ENCODE measurements around the gene AGTRAP. TPM values are rescaled to one million over a fixed set of nuclear protein-coding genes. Genes with fewer than 3 reads are reported as not detected.

Gene AGTRAP
- total RNA-seq, 1 donor from 2014 or later = 25.1 TPM

- H3K27me3 Mint-ChIP-seq (ENCODE audit: unreplicated experiment) = peaks cover 16% of the 10 kb centered on the region
- H3K4me1 Mint-ChIP-seq (ENCODE audit: unreplicated experiment) = peaks cover 12% of the 10 kb centered on the region
- TF ChIP-seq CTCF (IDR thresholded peaks at IDR 0.05; ENCODE audit: unreplicated experiment) = no peak
- peaks cover 5% of the 10 kb centered on the region for H3K36me3 Mint-ChIP-seq (ENCODE audit: low read depth, unreplicated experiment)
- peak overlapping the region; percentile 69 for H3K4me3 Mint-ChIP-seq (ENCODE audit: unreplicated experiment)
- no peaks in the 10 kb centered on the region for H3K9me3 Mint-ChIP-seq (ENCODE audit: unreplicated experiment)
- DNase-seq (ENCODE audit: low spot score) = no peak
- no peak overlapping the region for H3K27ac Mint-ChIP-seq (ENCODE audit: unreplicated experiment)
Measured at GRCh38 chr1:11691928-11692711, 43.8 kb upstream of the AGTRAP start.

GRCh38 chr1:11693024-11693590 is 42.8 kb upstream of the AGTRAP start:
- H3K36me3 Mint-ChIP-seq (ENCODE audit: low read depth, unreplicated experiment) = peaks cover 5% of the 10 kb centered on the region

GRCh38 chr1:11693917-11694316 is 42.0 kb upstream of the AGTRAP start:
- peaks cover 12% of the 10 kb centered on the region for H3K4me1 Mint-ChIP-seq (ENCODE audit: unreplicated experiment)
- peaks cover 5% of the 10 kb centered on the region for H3K36me3 Mint-ChIP-seq (ENCODE audit: low read depth, unreplicated experiment)
- no peak for TF ChIP-seq CTCF (IDR thresholded peaks at IDR 0.05; ENCODE audit: unreplicated experiment)
- peaks cover 16% of the 10 kb centered on the region for H3K27me3 Mint-ChIP-seq (ENCODE audit: unreplicated experiment)
- no peak for DNase-seq (ENCODE audit: low spot score)
- no peak overlapping the region for H3K27ac Mint-ChIP-seq (ENCODE audit: unreplicated experiment)
- no peak overlapping the region for H3K4me3 Mint-ChIP-seq (ENCODE audit: unreplicated experiment)
- no peaks in the 10 kb centered on the region for H3K9me3 Mint-ChIP-seq (ENCODE audit: unreplicated experiment)

More at GRCh38 chr1:11693024-11693590, 42.8 kb upstream of the AGTRAP start:
- H3K4me1 Mint-ChIP-seq (ENCODE audit: unreplicated experiment) = peaks cover 12% of the 10 kb centered on the region
- H3K9me3 Mint-ChIP-seq (ENCODE audit: unreplicated experiment) = no peaks in the 10 kb centered on the region
- H3K4me3 Mint-ChIP-seq (ENCODE audit: unreplicated experiment) = no peak overlapping the region
- no peak for DNase-seq (ENCODE audit: low spot score)
- TF ChIP-seq CTCF (IDR thresholded peaks at IDR 0.05; ENCODE audit: unreplicated experiment) = no peak
- peaks cover 16% of the 10 kb centered on the region for H3K27me3 Mint-ChIP-seq (ENCODE audit: unreplicated experiment)
- no peak overlapping the region for H3K27ac Mint-ChIP-seq (ENCODE audit: unreplicated experiment)

- peaks cover 9% of the 10 kb centered on the region for H3K27me3 Mint-ChIP-seq (ENCODE audit: unreplicated experiment)
- H3K9me3 Mint-ChIP-seq (ENCODE audit: unreplicated experiment) = no peaks in the 10 kb centered on the region
- no peak for DNase-seq (ENCODE audit: low spot score)
- H3K4me1 Mint-ChIP-seq (ENCODE audit: unreplicated experiment) = peaks cover 3% of the 10 kb centered on the region
- TF ChIP-seq CTCF (IDR thresholded peaks at IDR 0.05; ENCODE audit: unreplicated experiment) = no peak
- no peak overlapping the region for H3K4me3 Mint-ChIP-seq (ENCODE audit: unreplicated experiment)
- no peak overlapping the region for H3K27ac Mint-ChIP-seq (ENCODE audit: unreplicated experiment)
- H3K36me3 Mint-ChIP-seq (ENCODE audit: low read depth, unreplicated experiment) = no peaks in the 10 kb centered on the region
Measured at GRCh38 chr1:11695861-11696260, 40.1 kb upstream of the AGTRAP start.

Data from endothelial cell (in vitro differentiated cells).